ENCODE data around the gene CDK6. TPM values are rescaled to one million over a fixed set of nuclear protein-coding genes. Genes with fewer than 3 reads are reported as not detected.

CDK6 gene
- total and polyA plus RNA-seq, 4 donors, result 3.3 to 35.0 (median 12.0) TPM

GRCh38 chr7:92740700-92741126 lies 95.7 kb downstream of the CDK6 start:
- H3K4me3 ChIP-seq (ENCODE audit: low read depth in 1 of 3, low read length in 3 of 3), result no peak overlapping the region
- 87% methylated on average over 6 of the region's 6 CpGs for WGBS

More at GRCh38 chr7:92740700-92741126, 95.7 kb downstream of the CDK6 start:
- H3K9ac ChIP-seq (ENCODE audit: low read depth in 1 of 2, low read length in 2 of 2), result no peak overlapping the region
- no peaks in the 10 kb centered on the region for H3K9me3 ChIP-seq (ENCODE audit: control insufficient read depth in 4 of 4, low read length in 3 of 4)
- no peak overlapping the region for H3K27ac ChIP-seq (ENCODE audit: low read depth in 1 of 2, low read length in 2 of 2)
- no peaks in the 10 kb centered on the region for H3K27me3 ChIP-seq (ENCODE audit: control insufficient read depth in 4 of 4, insufficient read depth in 4 of 4, low read length in 3 of 4)
- TF ChIP-seq TAF1 (conservative IDR thresholded peaks at IDR 0.05), result no peak
- no peak for TF ChIP-seq YY1 (IDR thresholded peaks at IDR 0.05)
- no peak for TF ChIP-seq RAD21 (IDR thresholded peaks at IDR 0.05)
- TF ChIP-seq HNF4G (IDR thresholded peaks at IDR 0.05), result no peak
- no peak for TF ChIP-seq ATF3 (IDR thresholded peaks at IDR 0.05)
- TF ChIP-seq CTCF (IDR thresholded peaks at IDR 0.05; ENCODE audit: low read depth, low read length, missing input control), result no peak
- no peak for TF ChIP-seq ZBTB33 (IDR thresholded peaks at IDR 0.05)
- no peak for TF ChIP-seq FOXA1 (IDR thresholded peaks at IDR 0.05)
- no peak for TF ChIP-seq HNF4A (conservative IDR thresholded peaks at IDR 0.05)
- no peak for TF ChIP-seq RXRA (IDR thresholded peaks at IDR 0.05)
- TF ChIP-seq EGR1 (IDR thresholded peaks at IDR 0.05; ENCODE audit: low read depth in 2 of 2), result no peak
- TF ChIP-seq MAX (IDR thresholded peaks at IDR 0.05), result no peak
- no peak for TF ChIP-seq REST (IDR thresholded peaks at IDR 0.05)
- TF ChIP-seq FOXA2 (IDR thresholded peaks at IDR 0.05), result no peak
- H3K4me1 ChIP-seq (ENCODE audit: control insufficient read depth in 4 of 4, insufficient read depth in 4 of 4, low read length in 3 of 4), result peaks cover 0 to 5% (median 2%) of the 10 kb centered on the region in 4 donors
- no peak for DNase-seq (ENCODE audit: low spot score)
- no peaks in the 10 kb centered on the region for H3K36me3 ChIP-seq (ENCODE audit: control insufficient read depth in 4 of 4, insufficient read depth in 3 of 4, low read depth in 1 of 4, low read length in 3 of 4)

Data from liver (tissue), 9 donors.